Neural progenitor cell (in vitro differentiated cells): ENCODE measurements around the gene SH2D1B. TPM values are rescaled to one million over a fixed set of nuclear protein-coding genes. Genes with fewer than 3 reads are reported as not detected.

Experiments used
- DNase-seq: peaks from one replicate; pipeline ENCODE4 v3.0.0-alpha.2; 2016; ENCODE audit warnings: low spot score
- H2AFZ ChIP-seq: fragments of 200-600 bp; sonication (generic); replicated peaks from 2 replicates; pipeline ENCODE4 v1.6.1; 2016; ENCODE audit warnings: antibody characterized with exemption
- H3F3A ChIP-seq: fragments of 200-600 bp; sonication (generic); 2 replicates; pipeline ENCODE4 v1.6.1; 2016; ENCODE audit warnings: antibody characterized with exemption, low read depth
- H3K27ac ChIP-seq: fragments of 200-600 bp; sonication (generic); 2 replicates; pipeline ENCODE4 v1.5.1; 2016; ENCODE audit warnings: mild to moderate bottlenecking
- H3K27me3 ChIP-seq: fragments of 200-600 bp; sonication (generic); 2 replicates; pipeline ENCODE4 v1.6.1; 2016; ENCODE audit warnings: mild to moderate bottlenecking, moderate library complexity
- H3K36me3 ChIP-seq: fragments of 200-600 bp; sonication (generic); 2 replicates; pipeline ENCODE4 v1.5.1; 2016
- H3K4me1 ChIP-seq: fragments of 200-600 bp; sonication (generic); 2 replicates; pipeline ENCODE4 v1.6.1; 2016; ENCODE audit warnings: mixed run types
- H3K4me2 ChIP-seq: fragments of 200-600 bp; sonication (generic); 2 replicates; pipeline ENCODE4 v1.6.1; 2016
- H3K4me3 ChIP-seq: fragments of 200-600 bp; sonication (generic); 2 replicates; pipeline ENCODE4 v1.5.1; 2016
- H3K79me2 ChIP-seq: fragments of 200-600 bp; sonication (generic); 2 replicates; pipeline ENCODE4 v1.6.1; 2016; ENCODE audit warnings: low read depth
- H3K9ac ChIP-seq: fragments of 200-600 bp; sonication (generic); 2 replicates; pipeline ENCODE4 v1.6.1; 2016
- H3K9me3 ChIP-seq: fragments of 200-600 bp; sonication (generic); 2 replicates; pipeline ENCODE4 v1.5.1; 2016; ENCODE audit warnings: low read depth
- H4K20me1 ChIP-seq: fragments of 200-600 bp; sonication (generic); 2 replicates; pipeline ENCODE4 v1.6.1; 2016; ENCODE audit warnings: low read depth
- H3K27ac Mint-ChIP-seq: 3 replicates; pipeline ENCODE4 v1.8.0; 2021; ENCODE audit warnings: mixed read lengths
- H3K27me3 Mint-ChIP-seq: 2 replicates; pipeline ENCODE4 v1.8.0; 2022; ENCODE audit warnings: low read depth, mild to moderate bottlenecking, inconsistent platforms, moderate library complexity, mixed read lengths; ENCODE audit not compliant: insufficient read depth
- H3K36me3 Mint-ChIP-seq: 3 replicates; pipeline ENCODE4 v1.8.0; 2021; ENCODE audit warnings: mixed read lengths
- H3K4me1 Mint-ChIP-seq: 3 replicates; pipeline ENCODE4 v1.8.0; 2021; ENCODE audit warnings: mixed read lengths
- H3K4me3 Mint-ChIP-seq: 3 replicates; pipeline ENCODE4 v1.8.0; 2021; ENCODE audit warnings: mild to moderate bottlenecking, moderate library complexity, mixed read lengths
- H3K9me3 Mint-ChIP-seq: 3 replicates; pipeline ENCODE4 v1.8.0; 2020; ENCODE audit warnings: mixed read lengths
- EZH2 ChIP-seq: fragments of 200-600 bp; sonication (generic); IDR thresholded peaks from 2 replicates; pipeline ENCODE4 v1.6.1; 2017; ENCODE audit warnings: antibody characterized with exemption, mild to moderate bottlenecking, moderate library complexity
- EZH2phosphoT487 ChIP-seq: fragments of 200-600 bp; sonication (generic); IDR thresholded peaks from 2 replicates; pipeline ENCODE4 v1.6.1; 2017; ENCODE audit warnings: antibody characterized with exemption
- total RNA-seq: library from RNA; depleted of rRNA; stranded (reverse); fragments of >200 nt; gene quantifications from 2 replicates; pipeline ENCODE4 v1.2.3, GENCODE V29; 2015; ENCODE audit warnings: low replicate concordance
- TF ChIP-seq, protein P1 (sequence below): fragments of 200-600 bp; sonication (generic); IDR thresholded peaks from 2 replicates; pipeline ENCODE4 v1.5.1; 2017; ENCODE audit warnings: antibody characterized with exemption, mild to moderate bottlenecking

The SH2D1B gene
- total RNA-seq, 1 donor from 2014 or later: not detected

DNA sequence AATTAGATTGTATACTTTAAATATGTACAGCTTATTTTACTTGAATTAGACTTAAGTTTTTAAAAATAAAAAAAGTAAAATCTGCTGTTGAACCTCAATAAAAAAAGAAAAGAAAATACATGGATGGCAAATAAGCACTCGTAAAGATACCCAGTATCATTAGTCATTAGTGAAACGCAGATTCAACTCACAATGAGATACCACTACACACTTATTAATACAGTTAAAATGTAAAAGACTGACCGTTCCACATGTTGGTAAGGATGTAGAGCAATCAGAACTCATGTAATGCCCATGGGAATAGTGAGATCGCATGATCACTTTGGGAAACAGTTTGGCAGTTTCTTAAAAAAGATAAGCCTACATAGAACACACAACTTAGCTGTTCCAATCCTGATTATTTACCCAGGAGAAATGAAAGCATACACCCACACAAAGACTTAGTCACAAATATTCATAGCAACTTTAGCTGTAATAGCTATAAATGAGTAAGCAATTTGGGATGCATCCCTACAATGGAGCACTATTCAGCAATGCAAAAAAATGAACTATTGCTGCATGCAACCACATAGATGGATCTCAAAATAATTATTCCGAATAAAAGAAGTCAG lies 7.3 kb downstream of the SH2D1B start:
- Histone ChIP-seq H3K4me3 (no peak overlapping the region), H3K79me2 (no peaks in the 10 kb centered on the region), H3F3A (no peaks in the 10 kb centered on the region), H3K9ac (no peak overlapping the region), H3K4me2 (no peak overlapping the region), H4K20me1 (no peaks in the 10 kb centered on the region), H3K27ac (no peak overlapping the region), H3K36me3 (no peaks in the 10 kb centered on the region), H3K4me1 (peaks cover 10% of the 10 kb centered on the region), H3K27me3 (no peaks in the 10 kb centered on the region), H3K9me3 (no peaks in the 10 kb centered on the region), H2AFZ (no peak overlapping the region)
- Mint-ChIP-seq H3K36me3 (peaks cover 2% of the 10 kb centered on the region), H3K4me1 (peaks cover 31% of the 10 kb centered on the region), H3K27me3 (peaks cover 3% of the 10 kb centered on the region), H3K4me3 (no peak overlapping the region), H3K27ac (no peak overlapping the region), H3K9me3 (peaks cover 3% of the 10 kb centered on the region)
- DNase-seq: no peak
- TF ChIP-seq EZH2phosphoT487 (no peak), EZH2 (no peak)
- TF ChIP-seq, protein P1, sequence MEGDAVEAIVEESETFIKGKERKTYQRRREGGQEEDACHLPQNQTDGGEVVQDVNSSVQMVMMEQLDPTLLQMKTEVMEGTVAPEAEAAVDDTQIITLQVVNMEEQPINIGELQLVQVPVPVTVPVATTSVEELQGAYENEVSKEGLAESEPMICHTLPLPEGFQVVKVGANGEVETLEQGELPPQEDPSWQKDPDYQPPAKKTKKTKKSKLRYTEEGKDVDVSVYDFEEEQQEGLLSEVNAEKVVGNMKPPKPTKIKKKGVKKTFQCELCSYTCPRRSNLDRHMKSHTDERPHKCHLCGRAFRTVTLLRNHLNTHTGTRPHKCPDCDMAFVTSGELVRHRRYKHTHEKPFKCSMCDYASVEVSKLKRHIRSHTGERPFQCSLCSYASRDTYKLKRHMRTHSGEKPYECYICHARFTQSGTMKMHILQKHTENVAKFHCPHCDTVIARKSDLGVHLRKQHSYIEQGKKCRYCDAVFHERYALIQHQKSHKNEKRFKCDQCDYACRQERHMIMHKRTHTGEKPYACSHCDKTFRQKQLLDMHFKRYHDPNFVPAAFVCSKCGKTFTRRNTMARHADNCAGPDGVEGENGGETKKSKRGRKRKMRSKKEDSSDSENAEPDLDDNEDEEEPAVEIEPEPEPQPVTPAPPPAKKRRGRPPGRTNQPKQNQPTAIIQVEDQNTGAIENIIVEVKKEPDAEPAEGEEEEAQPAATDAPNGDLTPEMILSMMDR: no peak

DNA sequence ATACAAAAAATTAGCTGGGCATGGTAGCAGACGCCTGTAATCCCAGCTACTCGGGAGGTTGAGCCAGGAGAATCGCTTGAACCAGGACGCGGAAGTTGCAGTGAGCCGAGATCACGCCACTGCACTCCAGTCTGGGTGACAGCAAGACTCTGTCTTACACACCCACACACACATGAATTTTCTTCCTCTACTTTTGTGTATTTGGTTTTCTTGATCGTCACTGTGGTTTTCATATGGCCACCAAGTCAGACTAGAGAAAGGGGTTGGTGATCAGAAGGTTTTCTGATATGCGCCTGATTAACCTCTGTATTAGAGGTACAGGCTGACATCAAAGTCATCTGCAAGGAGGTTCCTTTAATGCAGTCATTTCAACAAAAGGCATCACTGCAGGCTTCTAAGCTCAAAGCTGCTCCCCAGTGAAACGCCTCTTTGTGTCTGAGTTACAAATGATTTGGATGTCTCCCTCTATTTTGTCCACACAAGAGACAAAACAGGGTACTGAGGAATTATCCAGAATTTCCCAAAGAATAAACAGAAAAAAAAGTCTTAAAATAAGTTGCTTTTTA lies 11.1 kb downstream of the SH2D1B start:
- peaks cover 9% of the 10 kb centered on the region for H3K27me3 Mint-ChIP-seq
- no peak for TF ChIP-seq EZH2phosphoT487
- TF ChIP-seq, protein P1: no peak
- no peak for TF ChIP-seq EZH2

DNA sequence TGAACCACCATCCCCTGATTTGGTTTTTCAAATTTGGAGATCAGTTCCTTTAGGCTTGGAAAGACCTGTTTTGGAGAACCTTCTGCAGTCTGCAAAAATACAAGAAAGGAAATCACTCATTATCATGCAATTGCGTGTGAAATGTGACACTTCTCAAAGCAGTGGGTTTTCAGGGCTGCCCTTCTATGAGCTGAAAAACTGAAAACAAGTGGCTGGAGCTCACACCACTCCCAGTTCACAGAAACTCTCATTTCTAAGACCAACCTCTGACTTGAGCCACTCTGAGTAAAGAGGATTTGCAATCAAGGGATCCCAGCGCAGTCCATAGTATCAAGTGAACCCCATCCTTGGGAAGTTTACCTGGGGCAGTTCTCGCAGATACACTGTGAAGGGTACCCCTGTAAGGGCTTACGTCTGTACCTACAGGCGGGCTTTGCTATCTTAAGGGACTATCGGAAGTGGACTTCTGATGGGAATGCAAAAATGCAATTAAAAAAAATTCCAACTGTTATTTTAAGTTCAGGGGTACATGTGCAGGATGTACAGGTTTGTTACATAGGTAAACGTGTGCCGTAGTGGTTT lies 12.8 kb downstream of the SH2D1B start:
- H3K79me2 ChIP-seq: no peaks in the 10 kb centered on the region
- H3K27me3 ChIP-seq: no peaks in the 10 kb centered on the region
- H3K4me3 ChIP-seq: no peak overlapping the region
- H3K9ac ChIP-seq: no peak overlapping the region
- Mint-ChIP-seq H3K4me3 (no peak overlapping the region), H3K27me3 (peaks cover 9% of the 10 kb centered on the region), H3K36me3 (peaks cover 7% of the 10 kb centered on the region), H3K9me3 (peaks cover 14% of the 10 kb centered on the region), H3K27ac (no peak overlapping the region), H3K4me1 (peaks cover 46% of the 10 kb centered on the region)
- DNase-seq: no peak
- H3F3A ChIP-seq: peaks cover 9% of the 10 kb centered on the region
- no peak overlapping the region for H3K27ac ChIP-seq
- H3K4me1 ChIP-seq: peaks cover 25% of the 10 kb centered on the region
- TF ChIP-seq EZH2 (no peak), EZH2phosphoT487 (no peak)
- TF ChIP-seq, protein P1: no peak
- H3K9me3 ChIP-seq: no peaks in the 10 kb centered on the region
- peak overlapping the region; percentile 37 for H2AFZ ChIP-seq
- no peaks in the 10 kb centered on the region for H4K20me1 ChIP-seq
- H3K4me2 ChIP-seq: peak overlapping the region; percentile 35
- H3K36me3 ChIP-seq: no peaks in the 10 kb centered on the region

More for the DNA sequence above, 11.1 kb downstream of the SH2D1B start:
- Histone ChIP-seq H3K4me3 (no peak overlapping the region), H3K36me3 (no peaks in the 10 kb centered on the region), H3K9me3 (no peaks in the 10 kb centered on the region), H4K20me1 (no peaks in the 10 kb centered on the region), H3K9ac (no peak overlapping the region), H2AFZ (no peak overlapping the region), H3F3A (peaks cover 9% of the 10 kb centered on the region), H3K4me2 (peak overlapping the region; percentile 35), H3K4me1 (peaks cover 25% of the 10 kb centered on the region), H3K27ac (no peak overlapping the region), H3K79me2 (no peaks in the 10 kb centered on the region), H3K27me3 (no peaks in the 10 kb centered on the region)
- peaks cover 48% of the 10 kb centered on the region for H3K4me1 Mint-ChIP-seq
- peak overlapping the region; percentile 23 for H3K27ac Mint-ChIP-seq
- peaks cover 14% of the 10 kb centered on the region for H3K9me3 Mint-ChIP-seq
- peaks cover 7% of the 10 kb centered on the region for H3K36me3 Mint-ChIP-seq
- peak; percentile 51 for DNase-seq
- peak overlapping the region; percentile 41 for H3K4me3 Mint-ChIP-seq
